ENCODE data around the gene RGS1.

RGS1 gene

DNA sequence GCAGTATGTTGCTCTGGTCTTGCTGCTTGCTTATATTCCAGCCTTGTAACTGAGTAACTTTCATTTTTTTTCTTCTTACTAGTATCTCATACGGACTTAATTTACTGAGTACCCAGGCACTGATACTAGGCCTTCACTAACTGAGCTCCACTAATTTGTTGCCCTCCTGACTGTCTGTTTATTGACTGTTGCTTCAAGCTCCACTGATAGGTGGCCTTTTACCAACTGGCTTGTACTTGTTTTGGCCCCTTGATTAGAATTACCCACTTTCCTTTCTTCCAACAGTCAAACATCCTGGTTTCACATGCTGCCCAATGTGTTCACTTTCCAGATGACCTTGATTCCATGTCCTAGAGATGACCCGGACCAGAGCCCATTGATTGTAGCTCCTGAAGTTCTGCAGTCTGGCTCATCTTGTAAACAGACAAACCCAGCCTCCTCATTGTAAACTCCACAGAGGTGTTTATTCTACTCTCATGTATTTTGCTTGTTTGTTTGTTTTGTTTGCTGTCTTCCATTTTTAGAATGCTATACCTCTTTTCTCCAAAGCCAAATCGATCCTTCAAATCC is 27.7 kb downstream of the RGS1 start:
- TF ChIP-seq, protein P1, sequence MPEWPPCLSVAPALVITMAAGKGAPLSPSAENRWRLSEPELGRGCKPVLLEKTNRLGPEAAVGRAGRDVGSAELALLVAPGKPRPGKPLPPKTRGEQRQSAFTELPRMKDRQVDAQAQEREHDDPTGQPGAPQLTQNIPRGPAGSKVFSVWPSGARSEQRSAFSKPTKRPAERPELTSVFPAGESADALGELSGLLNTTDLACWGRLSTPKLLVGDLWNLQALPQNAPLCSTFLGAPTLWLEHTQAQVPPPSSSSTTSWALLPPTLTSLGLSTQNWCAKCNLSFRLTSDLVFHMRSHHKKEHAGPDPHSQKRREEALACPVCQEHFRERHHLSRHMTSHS (tag by site-specific recombination; IDR thresholded peaks at IDR 0.05): no peak
- TF ChIP-seq ZNF433 (tag by site-specific recombination; IDR thresholded peaks at IDR 0.05; ENCODE audit: low read depth): no peak
- CTCF ChIA-PET: no interaction called here
- Histone ChIP-seq H3K4me1 (ENCODE audit: control insufficient read depth, insufficient read depth, low read length) (no peaks in the 10 kb centered on the region), H3K36me3 (ENCODE audit: control insufficient read depth in 2 of 2, insufficient read depth in 1 of 2, low read length in 2 of 2) (no peaks in the 10 kb centered on the region), H3K9me3 (ENCODE audit: control insufficient read depth, insufficient read depth, low read depth, low read length) (no peaks in the 10 kb centered on the region), H3K27ac (ENCODE audit: extremely low read depth, low read depth, low read length) (no peak overlapping the region), H3K4me3 (ENCODE audit: low read depth, low read length) (no peak overlapping the region)
- POLR2A ChIA-PET: no interaction called here

DNA sequence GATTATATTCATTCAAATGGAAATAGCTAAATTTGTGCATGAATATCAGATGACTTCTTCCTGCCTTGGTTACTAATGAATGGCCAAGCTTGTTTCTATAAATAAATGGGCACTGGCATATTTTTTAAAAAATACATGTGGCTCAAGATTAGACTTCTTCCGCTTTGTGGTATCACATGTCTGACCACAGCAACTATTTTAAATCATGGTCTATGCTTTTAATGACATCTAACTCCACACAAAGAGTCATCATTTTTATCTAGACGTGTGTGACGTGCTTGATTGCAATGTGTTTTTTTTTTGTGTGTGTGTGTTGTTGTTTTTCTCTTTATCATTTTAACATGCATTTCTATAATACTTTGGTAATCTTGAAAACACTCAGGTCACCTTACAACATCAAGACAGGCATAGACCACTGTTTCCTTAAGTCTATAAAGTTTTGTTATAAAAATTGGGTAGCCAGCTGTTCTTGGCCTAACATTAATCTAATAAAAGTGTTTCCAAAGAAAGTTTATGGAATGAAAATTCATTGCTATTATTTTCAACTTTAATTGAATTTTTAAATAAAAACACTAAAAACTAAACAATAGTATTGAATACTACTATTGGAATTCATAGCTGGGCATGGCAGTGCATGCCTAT is 29.5 kb downstream of the RGS1 start:
- CTCF ChIA-PET: no interaction called here
- H3K27ac ChIP-seq (ENCODE audit: extremely low read depth, low read depth, low read length): no peak overlapping the region
- no peaks in the 10 kb centered on the region for H3K4me1 ChIP-seq (ENCODE audit: control insufficient read depth, insufficient read depth, low read length)
- H3K9me3 ChIP-seq (ENCODE audit: control insufficient read depth, insufficient read depth, low read depth, low read length): no peaks in the 10 kb centered on the region
- POLR2A ChIA-PET: no interaction called here
- H3K36me3 ChIP-seq (ENCODE audit: control insufficient read depth in 2 of 2, insufficient read depth in 1 of 2, low read length in 2 of 2): no peaks in the 10 kb centered on the region
- H3K4me3 ChIP-seq (ENCODE audit: low read depth, low read length): no peak overlapping the region
- TF ChIP-seq ZNF350 (tag by site-specific recombination; IDR thresholded peaks at IDR 0.05) (no peak), ZNF76 (tag by site-specific recombination; IDR thresholded peaks at IDR 0.05; ENCODE audit: borderline replicate concordance, low read depth) (no peak), ZNF366 (tag by site-specific recombination; conservative IDR thresholded peaks at IDR 0.05) (no peak), SETDB1 (IDR thresholded peaks at IDR 0.05; ENCODE audit: insufficient read length, low read length) (no peak), ZNF426 (tag by site-specific recombination; IDR thresholded peaks at IDR 0.05) (no peak), ZNF423 (tag by site-specific recombination; IDR thresholded peaks at IDR 0.05) (no peak), ZNF776 (tag by site-specific recombination; IDR thresholded peaks at IDR 0.05; ENCODE audit: borderline replicate concordance) (no peak), ZNF292 (tag by site-specific recombination; IDR thresholded peaks at IDR 0.05; ENCODE audit: borderline replicate concordance, low read depth) (no peak), TCF7L2 (IDR thresholded peaks at IDR 0.05; ENCODE audit: borderline replicate concordance, low read depth, low read length) (no peak), ZNF747 (tag by site-specific recombination; IDR thresholded peaks at IDR 0.05) (no peak)
- TF ChIP-seq, protein P2, sequence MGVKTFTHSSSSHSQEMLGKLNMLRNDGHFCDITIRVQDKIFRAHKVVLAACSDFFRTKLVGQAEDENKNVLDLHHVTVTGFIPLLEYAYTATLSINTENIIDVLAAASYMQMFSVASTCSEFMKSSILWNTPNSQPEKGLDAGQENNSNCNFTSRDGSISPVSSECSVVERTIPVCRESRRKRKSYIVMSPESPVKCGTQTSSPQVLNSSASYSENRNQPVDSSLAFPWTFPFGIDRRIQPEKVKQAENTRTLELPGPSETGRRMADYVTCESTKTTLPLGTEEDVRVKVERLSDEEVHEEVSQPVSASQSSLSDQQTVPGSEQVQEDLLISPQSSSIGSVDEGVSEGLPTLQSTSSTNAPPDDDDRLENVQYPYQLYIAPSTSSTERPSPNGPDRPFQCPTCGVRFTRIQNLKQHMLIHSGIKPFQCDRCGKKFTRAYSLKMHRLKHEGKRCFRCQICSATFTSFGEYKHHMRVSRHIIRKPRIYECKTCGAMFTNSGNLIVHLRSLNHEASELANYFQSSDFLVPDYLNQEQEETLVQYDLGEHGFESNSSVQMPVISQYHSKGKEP (tag by site-specific recombination; IDR thresholded peaks at IDR 0.05): no peak
- TF ChIP-seq, protein P3, sequence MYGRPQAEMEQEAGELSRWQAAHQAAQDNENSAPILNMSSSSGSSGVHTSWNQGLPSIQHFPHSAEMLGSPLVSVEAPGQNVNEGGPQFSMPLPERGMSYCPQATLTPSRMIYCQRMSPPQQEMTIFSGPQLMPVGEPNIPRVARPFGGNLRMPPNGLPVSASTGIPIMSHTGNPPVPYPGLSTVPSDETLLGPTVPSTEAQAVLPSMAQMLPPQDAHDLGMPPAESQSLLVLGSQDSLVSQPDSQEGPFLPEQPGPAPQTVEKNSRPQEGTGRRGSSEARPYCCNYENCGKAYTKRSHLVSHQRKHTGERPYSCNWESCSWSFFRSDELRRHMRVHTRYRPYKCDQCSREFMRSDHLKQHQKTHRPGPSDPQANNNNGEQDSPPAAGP (tag by site-specific recombination; IDR thresholded peaks at IDR 0.05): no peak
- TF ChIP-seq, protein P4, sequence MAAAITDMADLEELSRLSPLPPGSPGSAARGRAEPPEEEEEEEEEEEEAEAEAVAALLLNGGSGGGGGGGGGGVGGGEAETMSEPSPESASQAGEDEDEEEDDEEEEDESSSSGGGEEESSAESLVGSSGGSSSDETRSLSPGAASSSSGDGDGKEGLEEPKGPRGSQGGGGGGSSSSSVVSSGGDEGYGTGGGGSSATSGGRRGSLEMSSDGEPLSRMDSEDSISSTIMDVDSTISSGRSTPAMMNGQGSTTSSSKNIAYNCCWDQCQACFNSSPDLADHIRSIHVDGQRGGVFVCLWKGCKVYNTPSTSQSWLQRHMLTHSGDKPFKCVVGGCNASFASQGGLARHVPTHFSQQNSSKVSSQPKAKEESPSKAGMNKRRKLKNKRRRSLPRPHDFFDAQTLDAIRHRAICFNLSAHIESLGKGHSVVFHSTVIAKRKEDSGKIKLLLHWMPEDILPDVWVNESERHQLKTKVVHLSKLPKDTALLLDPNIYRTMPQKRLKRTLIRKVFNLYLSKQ (tag by site-specific recombination; IDR thresholded peaks at IDR 0.05; ENCODE audit: borderline replicate concordance): no peak
- TF ChIP-seq, protein P5, sequence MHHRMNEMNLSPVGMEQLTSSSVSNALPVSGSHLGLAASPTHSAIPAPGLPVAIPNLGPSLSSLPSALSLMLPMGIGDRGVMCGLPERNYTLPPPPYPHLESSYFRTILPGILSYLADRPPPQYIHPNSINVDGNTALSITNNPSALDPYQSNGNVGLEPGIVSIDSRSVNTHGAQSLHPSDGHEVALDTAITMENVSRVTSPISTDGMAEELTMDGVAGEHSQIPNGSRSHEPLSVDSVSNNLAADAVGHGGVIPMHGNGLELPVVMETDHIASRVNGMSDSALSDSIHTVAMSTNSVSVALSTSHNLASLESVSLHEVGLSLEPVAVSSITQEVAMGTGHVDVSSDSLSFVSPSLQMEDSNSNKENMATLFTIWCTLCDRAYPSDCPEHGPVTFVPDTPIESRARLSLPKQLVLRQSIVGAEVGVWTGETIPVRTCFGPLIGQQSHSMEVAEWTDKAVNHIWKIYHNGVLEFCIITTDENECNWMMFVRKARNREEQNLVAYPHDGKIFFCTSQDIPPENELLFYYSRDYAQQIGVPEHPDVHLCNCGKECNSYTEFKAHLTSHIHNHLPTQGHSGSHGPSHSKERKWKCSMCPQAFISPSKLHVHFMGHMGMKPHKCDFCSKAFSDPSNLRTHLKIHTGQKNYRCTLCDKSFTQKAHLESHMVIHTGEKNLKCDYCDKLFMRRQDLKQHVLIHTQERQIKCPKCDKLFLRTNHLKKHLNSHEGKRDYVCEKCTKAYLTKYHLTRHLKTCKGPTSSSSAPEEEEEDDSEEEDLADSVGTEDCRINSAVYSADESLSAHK (tag by site-specific recombination; IDR thresholded peaks at IDR 0.05): no peak
- TF ChIP-seq, protein P6, sequence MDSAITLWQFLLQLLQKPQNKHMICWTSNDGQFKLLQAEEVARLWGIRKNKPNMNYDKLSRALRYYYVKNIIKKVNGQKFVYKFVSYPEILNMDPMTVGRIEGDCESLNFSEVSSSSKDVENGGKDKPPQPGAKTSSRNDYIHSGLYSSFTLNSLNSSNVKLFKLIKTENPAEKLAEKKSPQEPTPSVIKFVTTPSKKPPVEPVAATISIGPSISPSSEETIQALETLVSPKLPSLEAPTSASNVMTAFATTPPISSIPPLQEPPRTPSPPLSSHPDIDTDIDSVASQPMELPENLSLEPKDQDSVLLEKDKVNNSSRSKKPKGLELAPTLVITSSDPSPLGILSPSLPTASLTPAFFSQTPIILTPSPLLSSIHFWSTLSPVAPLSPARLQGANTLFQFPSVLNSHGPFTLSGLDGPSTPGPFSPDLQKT (IDR thresholded peaks at IDR 0.05; ENCODE audit: borderline replicate concordance, low read depth, low read length): no peak
- TF ChIP-seq, protein P7, sequence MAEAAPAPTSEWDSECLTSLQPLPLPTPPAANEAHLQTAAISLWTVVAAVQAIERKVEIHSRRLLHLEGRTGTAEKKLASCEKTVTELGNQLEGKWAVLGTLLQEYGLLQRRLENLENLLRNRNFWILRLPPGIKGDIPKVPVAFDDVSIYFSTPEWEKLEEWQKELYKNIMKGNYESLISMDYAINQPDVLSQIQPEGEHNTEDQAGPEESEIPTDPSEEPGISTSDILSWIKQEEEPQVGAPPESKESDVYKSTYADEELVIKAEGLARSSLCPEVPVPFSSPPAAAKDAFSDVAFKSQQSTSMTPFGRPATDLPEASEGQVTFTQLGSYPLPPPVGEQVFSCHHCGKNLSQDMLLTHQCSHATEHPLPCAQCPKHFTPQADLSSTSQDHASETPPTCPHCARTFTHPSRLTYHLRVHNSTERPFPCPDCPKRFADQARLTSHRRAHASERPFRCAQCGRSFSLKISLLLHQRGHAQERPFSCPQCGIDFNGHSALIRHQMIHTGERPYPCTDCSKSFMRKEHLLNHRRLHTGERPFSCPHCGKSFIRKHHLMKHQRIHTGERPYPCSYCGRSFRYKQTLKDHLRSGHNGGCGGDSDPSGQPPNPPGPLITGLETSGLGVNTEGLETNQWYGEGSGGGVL (tag by site-specific recombination; IDR thresholded peaks at IDR 0.05): no peak
- TF ChIP-seq, protein P1 (tag by site-specific recombination; IDR thresholded peaks at IDR 0.05): no peak

Data from HEK293 (cell line).